Transverse colon (tissue), 4 donors: ENCODE measurements around the gene ITPRID2.

Experiments used
- POLR2A ChIP-seq: fragments of 450-650 bp; IDR thresholded peaks from one replicate; pipeline ENCODE4 v1.6.1; 2016; ENCODE audit warnings: antibody characterized with exemption, mild to moderate bottlenecking, moderate library complexity
- POLR2AphosphoS5 ChIP-seq, 3 donors: sonication (generic); formaldehyde crosslinking; IDR thresholded peaks; one replicate each; pipeline ENCODE4 v1.6.1; 2016; ENCODE audit warnings: antibody characterized with exemption in 3 of 3
- TF ChIP-seq, protein P1 (sequence below), 5 experiments: fragments of 200-600 bp in 3 of 5; fragments of 450-650 bp in 2 of 5; sonication (generic) in 3 of 5; IDR thresholded peaks; 1 replicate in 2 of 5; 2 replicates in 3 of 5; pipeline ENCODE4 v1.5.1; 2016 to 2017; ENCODE audit warnings: antibody characterized with exemption in 5 of 5, inconsistent platforms in 3 of 5, mild to moderate bottlenecking in 2 of 5, moderate library complexity in 1 of 5

DNA sequence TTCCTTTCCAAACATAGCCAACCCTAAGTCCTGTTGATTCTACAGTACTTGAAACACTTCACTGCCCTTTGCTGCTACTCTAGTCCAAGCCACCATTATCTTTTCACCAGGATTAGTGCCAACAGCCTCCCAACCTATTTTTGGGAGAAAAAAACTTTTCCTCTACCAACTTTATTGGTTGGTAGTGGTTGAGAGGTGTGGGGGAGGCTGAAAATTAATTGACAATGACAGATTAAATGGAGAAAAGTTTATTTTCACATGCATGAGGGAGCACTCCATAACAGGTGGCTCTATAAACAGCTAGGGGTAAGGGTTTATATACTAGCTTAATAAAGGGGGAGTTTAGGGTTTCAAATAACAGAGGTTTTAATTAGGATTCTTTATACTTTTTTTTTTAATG lies 37.8 kb upstream of the ITPRID2 start:
- TF ChIP-seq, protein P1, sequence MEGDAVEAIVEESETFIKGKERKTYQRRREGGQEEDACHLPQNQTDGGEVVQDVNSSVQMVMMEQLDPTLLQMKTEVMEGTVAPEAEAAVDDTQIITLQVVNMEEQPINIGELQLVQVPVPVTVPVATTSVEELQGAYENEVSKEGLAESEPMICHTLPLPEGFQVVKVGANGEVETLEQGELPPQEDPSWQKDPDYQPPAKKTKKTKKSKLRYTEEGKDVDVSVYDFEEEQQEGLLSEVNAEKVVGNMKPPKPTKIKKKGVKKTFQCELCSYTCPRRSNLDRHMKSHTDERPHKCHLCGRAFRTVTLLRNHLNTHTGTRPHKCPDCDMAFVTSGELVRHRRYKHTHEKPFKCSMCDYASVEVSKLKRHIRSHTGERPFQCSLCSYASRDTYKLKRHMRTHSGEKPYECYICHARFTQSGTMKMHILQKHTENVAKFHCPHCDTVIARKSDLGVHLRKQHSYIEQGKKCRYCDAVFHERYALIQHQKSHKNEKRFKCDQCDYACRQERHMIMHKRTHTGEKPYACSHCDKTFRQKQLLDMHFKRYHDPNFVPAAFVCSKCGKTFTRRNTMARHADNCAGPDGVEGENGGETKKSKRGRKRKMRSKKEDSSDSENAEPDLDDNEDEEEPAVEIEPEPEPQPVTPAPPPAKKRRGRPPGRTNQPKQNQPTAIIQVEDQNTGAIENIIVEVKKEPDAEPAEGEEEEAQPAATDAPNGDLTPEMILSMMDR (IDR thresholded peaks at IDR 0.05) = no peak
- TF ChIP-seq POLR2AphosphoS5 (IDR thresholded peaks at IDR 0.05) (no peak), POLR2A (no peak)
